ENCODE results near the gene AFF2.

DNA sequence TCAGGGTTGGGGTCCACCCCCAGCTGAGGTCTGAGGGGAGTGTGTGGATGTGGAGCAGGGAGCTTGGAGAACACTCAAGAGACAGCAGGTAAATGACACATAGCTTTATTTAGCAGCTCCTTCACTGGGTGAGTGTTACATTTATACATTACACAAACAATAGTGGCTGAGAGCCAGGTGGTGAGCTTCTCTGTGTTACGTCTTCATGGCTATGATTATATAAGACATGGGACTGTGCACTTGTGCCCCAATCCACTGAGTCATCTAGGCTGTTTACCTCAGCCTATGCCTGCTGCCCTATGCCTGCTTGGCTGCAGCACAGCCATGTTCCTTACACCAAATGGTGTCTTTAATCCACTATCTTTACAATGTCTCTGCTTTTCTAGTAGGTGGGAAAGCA is 459.6 kb downstream of the AFF2 start:
- no peak for TF ChIP-seq CTCF (IDR thresholded peaks at IDR 0.05)
- no peak for TF ChIP-seq POLR2A (IDR thresholded peaks at IDR 0.05)

All from uterus (tissue), 2 donors.